Measurements from ENCODE around the gene ETV2.

- TF ChIP-seq POLR2AphosphoS5 (IDR thresholded peaks at IDR 0.05; ENCODE audit: low read depth, low read length) (no peak), POLR2A (IDR thresholded peaks at IDR 0.05; ENCODE audit: low read depth, low read length) (no peak), TAF1 (IDR thresholded peaks at IDR 0.05; ENCODE audit: low read depth, low read length) (no peak), PAX5 (IDR thresholded peaks at IDR 0.05; ENCODE audit: insufficient read depth, low read length, severe bottlenecking) (no peak), POU2F2 (IDR thresholded peaks at IDR 0.05; ENCODE audit: low read depth, low read length) (no peak), SPI1 (IDR thresholded peaks at IDR 0.05; ENCODE audit: low read depth, low read length) (no peak)
Measured at GRCh38 chr19:35669974-35670373, 28.4 kb downstream of the ETV2 start.
